T follicular helper cell (primary cell): ENCODE data around the gene PLAAT2.

Experiments
- DNase-seq: peaks from one replicate; pipeline ENCODE4 v3.0.0-alpha.2; 2020; ENCODE audit warnings: low read depth

Gene PLAAT2

GRCh38 chr11:63518548-63518947 is 44.6 kb downstream of the PLAAT2 start:
- DNase-seq = no peak

DNA sequence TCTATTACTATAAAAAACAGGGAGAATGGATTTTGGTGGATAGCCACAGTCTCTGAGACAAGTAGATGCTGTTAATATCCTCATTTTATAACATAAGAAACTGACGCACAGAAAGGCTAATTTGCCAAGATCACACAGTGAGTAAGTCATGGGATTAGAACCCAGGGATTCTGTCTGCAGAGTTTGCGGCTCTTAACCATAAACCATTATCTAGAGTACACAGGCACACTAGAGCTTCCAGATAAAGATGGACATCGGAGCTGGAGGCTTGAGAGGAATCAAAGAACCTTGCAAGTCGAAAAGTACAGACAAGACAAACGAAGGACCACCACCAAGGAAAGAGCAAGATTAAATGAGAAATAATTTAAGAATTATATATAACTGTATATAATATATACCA is 46.0 kb downstream of the PLAAT2 start:
- no peak for DNase-seq

DNA sequence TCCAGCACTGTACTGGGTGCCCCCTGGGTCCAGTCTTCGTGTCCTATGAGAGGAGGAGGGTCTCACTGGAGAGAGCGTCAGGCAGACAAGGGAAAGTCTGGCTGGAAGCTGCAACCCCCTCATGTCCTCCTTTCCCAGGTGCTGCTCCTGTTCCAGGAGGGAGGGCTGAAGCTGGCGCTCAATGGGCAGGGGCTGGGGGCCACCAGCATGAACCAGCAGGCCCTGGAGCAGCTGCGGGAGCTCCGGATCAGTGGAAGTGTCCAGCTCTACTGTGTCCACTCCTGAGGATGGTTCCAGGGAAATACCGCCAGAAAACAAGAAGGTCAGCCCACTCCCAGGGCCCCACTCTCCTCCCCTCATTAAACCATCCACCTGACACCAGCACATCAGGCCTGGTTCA is 47.1 kb downstream of the PLAAT2 start:
- DNase-seq = no peak

DNA sequence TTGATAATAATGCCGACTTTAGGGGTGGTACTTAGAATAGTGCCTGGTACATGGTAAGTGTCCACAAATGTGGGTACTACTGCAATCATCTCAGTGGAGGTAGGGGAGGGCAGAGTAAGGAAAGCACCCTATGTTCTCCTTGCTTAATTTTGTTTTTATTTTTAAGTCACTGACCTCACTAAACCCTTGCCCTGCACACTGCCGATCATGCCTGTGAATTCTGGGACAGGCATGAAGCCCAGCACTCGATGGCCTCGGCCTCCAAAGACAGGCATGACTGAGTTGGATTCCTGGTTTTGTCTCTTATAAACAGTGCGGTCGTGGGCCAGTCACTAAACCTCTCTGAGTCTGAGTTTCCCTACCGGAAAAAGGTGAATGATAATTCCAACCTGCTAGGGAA is 50.4 kb downstream of the PLAAT2 start:
- DNase-seq = no peak

DNA sequence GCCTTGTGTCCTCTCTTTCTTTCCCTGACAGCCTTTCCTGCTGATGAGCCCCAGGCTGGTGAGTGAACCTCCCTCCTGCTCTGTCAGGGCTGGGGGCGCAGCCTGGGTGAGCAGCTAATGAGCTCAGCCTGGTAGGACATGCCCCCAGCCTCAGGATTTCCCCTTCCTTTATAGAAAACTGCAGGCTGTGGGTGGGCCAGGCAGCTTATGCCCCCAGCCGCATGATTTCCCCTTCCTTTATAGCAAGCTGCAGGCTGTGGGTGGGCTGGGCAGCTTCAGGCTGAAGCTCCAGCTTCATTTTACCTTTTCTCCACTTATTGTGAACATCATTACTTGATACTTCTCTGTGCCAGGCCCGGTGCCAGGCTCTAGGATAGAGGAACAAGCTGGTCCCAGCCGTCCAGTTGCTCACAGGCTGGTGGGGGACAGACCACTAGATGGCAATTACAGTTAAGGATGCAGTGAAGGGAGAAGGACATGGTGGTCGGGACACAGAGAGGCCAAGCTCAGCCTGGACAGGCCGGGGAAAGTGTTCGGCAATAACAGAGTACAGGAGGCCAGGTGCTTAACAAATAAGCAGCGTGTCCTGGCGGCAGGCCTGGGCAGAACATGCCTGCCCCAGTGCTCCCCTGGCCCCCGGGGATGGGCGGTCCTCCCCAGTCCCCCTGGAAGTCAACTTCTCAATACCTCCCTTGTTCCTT is 52.0 kb downstream of the PLAAT2 start:
- no peak for DNase-seq

- DNase-seq = no peak
Observed at GRCh38 chr11:63510360-63511047, 52.7 kb downstream of the PLAAT2 start.

- no peak for DNase-seq
Observed at GRCh38 chr11:63508745-63509144, 54.4 kb downstream of the PLAAT2 start.

DNA sequence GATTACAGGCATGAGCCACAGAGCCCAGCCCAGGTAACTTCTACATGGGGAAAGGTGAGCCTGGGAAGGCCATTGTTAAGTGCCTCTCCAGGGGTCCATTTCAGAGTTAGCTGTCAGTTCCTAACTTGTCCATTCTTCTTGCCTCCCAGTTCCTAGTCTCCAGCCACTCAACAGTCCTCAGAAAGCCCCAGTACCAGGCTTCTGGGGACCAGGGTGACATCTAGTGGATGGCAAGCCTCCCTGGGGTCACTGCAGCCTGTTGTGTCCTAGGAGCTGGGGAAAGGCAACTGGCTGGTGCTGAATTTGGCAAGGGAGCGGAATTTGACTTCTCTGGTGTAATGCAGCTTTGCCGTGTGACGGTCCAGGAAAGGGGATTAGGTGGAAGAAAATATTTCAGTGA is 55.2 kb downstream of the PLAAT2 start:
- no peak for DNase-seq

DNA sequence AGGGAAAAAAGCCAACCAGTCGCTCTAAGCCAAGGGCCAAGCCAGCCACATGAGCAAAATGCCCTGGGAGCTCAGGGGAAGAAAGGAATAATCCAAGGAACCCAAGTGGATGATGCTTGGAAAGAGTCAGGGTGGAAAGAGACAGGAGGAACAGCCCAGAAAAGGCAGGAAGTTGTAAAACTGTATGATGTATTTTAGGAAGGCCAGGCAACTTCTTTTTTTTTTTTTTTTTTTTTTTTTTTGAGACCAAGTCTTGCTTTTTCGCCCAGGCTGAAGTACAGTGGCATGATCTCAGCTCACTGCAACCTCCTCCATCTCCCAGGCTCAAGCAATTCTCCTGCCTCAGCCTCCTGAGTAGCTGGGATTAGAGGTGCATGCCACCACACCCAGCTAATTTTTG is 55.7 kb downstream of the PLAAT2 start:
- no peak for DNase-seq

DNA sequence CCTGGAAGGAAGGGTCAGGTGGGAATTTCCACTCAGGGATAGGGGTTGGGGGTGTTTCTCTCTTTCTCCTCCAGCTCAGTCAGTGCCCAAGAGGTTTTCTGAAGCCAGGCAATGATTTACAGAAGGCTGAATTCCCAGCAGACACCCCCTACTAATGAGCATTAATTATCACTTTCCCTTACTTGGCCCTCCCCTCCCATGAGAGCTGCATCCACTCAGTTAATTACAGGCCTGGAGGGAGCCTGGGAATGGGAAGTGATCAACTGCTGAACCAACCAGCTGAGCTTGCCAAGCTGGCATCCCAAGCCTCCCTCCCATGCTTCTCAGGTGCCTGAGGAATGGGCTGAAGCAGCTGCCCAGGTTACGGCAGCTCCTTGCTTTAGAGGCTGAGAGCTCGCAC is 56.3 kb downstream of the PLAAT2 start:
- no peak for DNase-seq

GRCh38 chr11:63505857-63506528 is 57.2 kb downstream of the PLAAT2 start, which contains the start of gene LGALS12:
Gene LGALS12, plus strand, starts transcription at chr11:63506084. Its CDS starts 375 bp downstream, at chr11:63506459.
- no peak for DNase-seq

DNA sequence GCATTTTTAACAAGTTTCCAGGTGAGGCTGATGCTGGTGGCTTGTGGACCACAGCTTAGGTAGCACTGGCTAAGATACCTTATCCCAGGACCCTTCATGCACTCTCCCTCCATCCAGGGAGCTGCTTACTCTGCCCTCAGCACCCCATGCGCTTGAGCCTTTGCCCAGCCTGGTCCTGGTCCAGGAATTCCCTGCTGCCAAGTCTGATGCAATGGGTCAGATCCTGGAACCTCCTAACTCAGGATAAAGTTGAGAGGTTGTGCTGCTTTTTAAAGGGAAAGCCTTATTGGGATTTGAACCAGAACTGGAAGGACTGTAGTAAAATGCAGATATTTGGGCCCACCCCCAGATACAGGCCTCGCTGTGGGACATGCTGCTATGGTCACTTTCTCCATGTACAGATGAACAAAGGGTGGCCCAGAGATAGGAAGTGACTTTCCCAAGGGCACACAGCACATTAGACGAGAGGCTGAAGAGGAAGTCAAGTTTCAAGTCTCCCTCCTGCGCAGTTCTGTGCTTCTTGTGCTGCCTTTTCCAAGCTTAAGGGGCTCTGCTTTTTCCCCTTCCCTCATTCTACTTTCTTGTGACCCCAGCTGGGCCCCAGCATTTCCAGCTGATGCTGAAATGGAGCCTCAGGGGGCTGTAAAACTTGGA is 58.1 kb downstream of the PLAAT2 start:
- DNase-seq = no peak

DNA sequence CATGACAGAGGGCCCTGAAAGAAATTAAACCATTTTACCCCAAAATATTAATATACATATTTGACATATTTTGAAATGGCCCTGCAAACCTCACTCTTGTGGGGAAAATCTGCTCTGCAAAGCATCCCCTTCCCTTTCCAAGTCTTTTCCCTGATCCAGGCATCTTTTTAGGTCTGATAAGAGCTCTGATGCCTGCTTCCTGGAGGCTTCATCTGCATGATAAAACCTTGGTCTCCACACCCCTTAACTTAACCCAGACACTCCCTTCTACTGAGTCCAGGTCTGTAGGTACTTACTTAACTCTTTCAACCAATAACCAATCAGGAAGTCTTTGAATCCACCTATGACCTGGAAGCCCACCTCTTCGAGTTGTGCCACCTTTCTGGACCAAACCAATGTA is 59.1 kb downstream of the PLAAT2 start:
- no peak for DNase-seq

DNA sequence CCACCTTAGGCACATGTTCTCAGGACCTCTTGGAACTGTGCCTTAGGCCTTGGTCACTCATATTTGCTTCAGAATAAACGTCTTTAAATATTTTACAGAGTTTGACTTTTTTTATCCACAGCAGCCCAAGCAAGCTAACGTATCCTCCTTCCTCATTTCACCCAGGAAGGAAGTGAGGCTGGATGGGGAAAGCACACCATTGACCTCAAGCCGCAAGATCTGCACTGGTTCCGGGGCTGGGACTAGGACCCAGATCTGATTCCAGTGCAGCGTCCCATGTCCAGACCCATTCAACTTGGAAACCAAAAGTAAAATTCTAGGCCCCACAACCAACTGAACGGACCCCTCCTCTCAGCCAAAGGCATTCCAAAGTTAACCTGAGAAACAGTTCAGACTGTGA is 59.7 kb downstream of the PLAAT2 start:
- no peak for DNase-seq
